ENCODE data around the gene PLXDC2. TPM values are rescaled to one million over a fixed set of nuclear protein-coding genes. Genes with fewer than 3 reads are reported as not detected.

Gene PLXDC2
- total and polyA plus RNA-seq, 10 of the 15 experiments (the other 5 are each of a cell fraction or from before 2014, with no cell fraction given) = 0.05 to 1.8 (median 0.14) TPM; not detected in 2

GRCh38 chr10:19801369-19801768, 14.9 kb upstream of the PLXDC2 start (continued):
- TF ChIP-seq EP300 (IDR thresholded peaks at IDR 0.05; ENCODE audit: borderline replicate concordance in 1 of 2, control insufficient read depth in 1 of 2, low read depth in 2 of 2, low read length in 2 of 2) (no peak), SKIL (IDR thresholded peaks at IDR 0.05; ENCODE audit: low read depth, poor library complexity, severe bottlenecking) (no peak), BCL11A (IDR thresholded peaks at IDR 0.05; ENCODE audit: low read depth, low read length) (no peak), ZNF274 (IDR thresholded peaks at IDR 0.05; ENCODE audit: insufficient read depth, insufficient read length) (no peak)

GRCh38 chr10:19803676-19804075, 12.6 kb upstream of the PLXDC2 start:
- ATAC-seq (no peak), DNase-seq (ENCODE audit: low read depth, low spot score) (no peak), FAIRE-seq (no peak)
- Histone ChIP-seq H3K27ac (ENCODE audit: control insufficient read depth, insufficient read depth) (no peak overlapping the region), H3K4me2 (ENCODE audit: control insufficient read depth, insufficient read depth) (no peak overlapping the region), H2AFZ (ENCODE audit: control insufficient read depth, low read depth, low read length) (no peak overlapping the region), H3K4me3 (no peak overlapping the region), H3K36me3 (ENCODE audit: control insufficient read depth in 2 of 2, insufficient read depth in 2 of 2, low read length in 1 of 2) (no peaks in the 10 kb centered on the region), H3K27me3 (replicated peaks in 1 of 2; ENCODE audit: control insufficient read depth in 2 of 2, insufficient read depth in 2 of 2, low read length in 1 of 2) (no peaks in the 10 kb centered on the region), H3K79me2 (ENCODE audit: control insufficient read depth, insufficient read depth, low read length) (no peaks in the 10 kb centered on the region), H4K20me1 (ENCODE audit: control insufficient read depth, insufficient read depth) (no peaks in the 10 kb centered on the region), H3K9ac (ENCODE audit: control insufficient read depth, insufficient read depth, low read length) (no peak overlapping the region), H3K9me3 (replicated peaks; ENCODE audit: control insufficient read depth, insufficient read depth, low read length) (no peaks in the 10 kb centered on the region), H3K4me1 (ENCODE audit: control insufficient read depth, insufficient read depth, low read length) (no peaks in the 10 kb centered on the region)
- ChIA-PET POLR2A (no interaction called here), RAD21 (ENCODE audit: unreplicated experiment) (no interaction called here), SMC1A (ENCODE audit: uncharacterized antibody, unreplicated experiment) (interaction anchor here (0.9 kb wide), 1 partner anchor 468 kb away, joined by 3 read pairs; no protein-coding TSS in a partner anchor), CTCF (no interaction called here)
- 0% methylated on average over 2 of the region's 2 CpGs for WGBS (ENCODE audit: insufficient coverage, insufficient replicate concordance, low lambda C conversion rate, missing lambda C conversion rate)
- no TSS peak for BruUV-seq (replicated peaks)
- in situ Hi-C loops (cut with MboI) (no loop called here), intact Hi-C loops (cut with micrococcal nuclease; ENCODE audit: unreplicated experiment) (no loop called here)
- TF ChIP-seq TAF1 (IDR thresholded peaks at IDR 0.05; ENCODE audit: borderline replicate concordance, low read depth, low read length) (no peak), SUZ12 (IDR thresholded peaks at IDR 0.05; ENCODE audit: unreplicated experiment) (no peak), SPI1 (IDR thresholded peaks at IDR 0.05; ENCODE audit: borderline replicate concordance, insufficient read depth, low read depth, low read length) (no peak), GATAD2B (conservative IDR thresholded peaks at IDR 0.05; ENCODE audit: low read depth) (no peak), ZBTB40 (IDR thresholded peaks at IDR 0.05; ENCODE audit: borderline replicate concordance) (no peak), USF1 (IDR thresholded peaks at IDR 0.05; ENCODE audit: borderline replicate concordance, extremely low read length, insufficient read depth, low read depth, low read length) (no peak), BACH1 (IDR thresholded peaks at IDR 0.05; ENCODE audit: borderline replicate concordance) (no peak), IKZF2 (IDR thresholded peaks at IDR 0.05) (no peak)
